HepG2 (cell line): ENCODE measurements around the gene BRCA2. TPM values are rescaled to one million over a fixed set of nuclear protein-coding genes. Genes with fewer than 3 reads are reported as not detected.

Experiments
- ASH2L ChIP-seq: fragments of 300-600, 200-600 bp; sonication (generic); IDR thresholded peaks from 2 replicates; pipeline ENCODE4 v1.7.0; 2017; ENCODE audit warnings: low read depth, mild to moderate bottlenecking, moderate library complexity, mixed read lengths, low read length; ENCODE audit not compliant: insufficient read length
- ATRX ChIP-seq: sonication (generic); formaldehyde crosslinking; IDR thresholded peaks from 2 replicates; pipeline ENCODE4 v1.4.0; 2020; ENCODE audit warnings: missing genetic modification reagents, borderline replicate concordance
- BCL6 ChIP-seq: IDR thresholded peaks from 2 replicates; pipeline ENCODE4 v1.6.1; 2016; ENCODE audit warnings: missing genetic modification reagents, missing compliant biosample characterization
- ELF1 ChIP-seq: sonication (generic); formaldehyde crosslinking; IDR thresholded peaks from 2 replicates; pipeline ENCODE4 v1.4.0; 2020; ENCODE audit warnings: missing genetic modification reagents
- FLYWCH1 ChIP-seq: sonication (generic); formaldehyde crosslinking; IDR thresholded peaks from 2 replicates; pipeline ENCODE4 v1.8.1; 2023; ENCODE audit warnings: mild to moderate bottlenecking, missing genetic modification reagents
- FOXM1 ChIP-seq: sonication (generic); formaldehyde crosslinking; IDR thresholded peaks from 2 replicates; pipeline ENCODE4 v1.5.0; 2020; ENCODE audit warnings: missing genetic modification reagents
- GPN1 ChIP-seq: sonication (generic); formaldehyde crosslinking; IDR thresholded peaks from 2 replicates; pipeline ENCODE4 v1.5.1; 2020; ENCODE audit warnings: missing genetic modification reagents, borderline replicate concordance
- IRF1 ChIP-seq: sonication (generic); formaldehyde crosslinking; IDR thresholded peaks from 2 replicates; pipeline ENCODE4 v1.4.0; 2020; ENCODE audit warnings: low read depth, mild to moderate bottlenecking, missing genetic modification reagents
- IRX3 ChIP-seq: sonication (generic); formaldehyde crosslinking; IDR thresholded peaks from 2 replicates; pipeline ENCODE4 v1.8.1; 2023; ENCODE audit warnings: mild to moderate bottlenecking, low read depth, missing genetic modification reagents, borderline replicate concordance
- KMT2A ChIP-seq: sonication (generic); formaldehyde crosslinking; IDR thresholded peaks from 2 replicates; pipeline ENCODE4 v1.4.0; 2020; ENCODE audit warnings: missing genetic modification reagents
- MYNN ChIP-seq: sonication (generic); formaldehyde crosslinking; IDR thresholded peaks from 2 replicates; pipeline ENCODE4 v1.4.0; 2020; ENCODE audit warnings: mild to moderate bottlenecking, low read depth, missing genetic modification reagents
- PAF1 ChIP-seq: IDR thresholded peaks from 2 replicates; pipeline ENCODE4 v1.6.1; 2016; ENCODE audit warnings: missing genetic modification reagents, missing compliant biosample characterization
- RFX3 ChIP-seq: IDR thresholded peaks from 2 replicates; pipeline ENCODE4 v1.6.1; 2016; ENCODE audit warnings: missing biosample characterization, missing genetic modification reagents
- RFXANK ChIP-seq: IDR thresholded peaks from 2 replicates; pipeline ENCODE4 v1.6.1; 2016
- SCMH1 ChIP-seq: sonication (generic); formaldehyde crosslinking; IDR thresholded peaks from 2 replicates; pipeline ENCODE4 v1.9.0; 2021; ENCODE audit warnings: missing genetic modification reagents, mild to moderate bottlenecking, borderline replicate concordance
- SP4 ChIP-seq: sonication (generic); formaldehyde crosslinking; IDR thresholded peaks from 2 replicates; pipeline ENCODE4 v1.8.1; 2023; ENCODE audit warnings: mild to moderate bottlenecking, missing genetic modification reagents
- SRSF4 ChIP-seq: fragments of 200-400 bp; formaldehyde crosslinking; IDR thresholded peaks from one replicate; pipeline ENCODE4 v1.6.1; 2018; ENCODE audit warnings: mild to moderate bottlenecking, low read depth, low read length, moderate library complexity; ENCODE audit not compliant: poor library complexity, severe bottlenecking
- U2AF2 ChIP-seq: fragments of 200-400 bp; formaldehyde crosslinking; IDR thresholded peaks from 2 replicates; pipeline ENCODE4 v1.6.1; 2017; ENCODE audit warnings: low read depth, mild to moderate bottlenecking, low read length
- ZC3H4 ChIP-seq: sonication (generic); formaldehyde crosslinking; IDR thresholded peaks from 2 replicates; pipeline ENCODE4 v1.4.0; 2020; ENCODE audit warnings: missing genetic modification reagents, borderline replicate concordance
- ZNF441 ChIP-seq: sonication (generic); formaldehyde crosslinking; IDR thresholded peaks from 2 replicates; pipeline ENCODE4 v1.7.0; 2021; ENCODE audit warnings: missing genetic modification reagents, borderline replicate concordance
- ZNF577 ChIP-seq: sonication (generic); formaldehyde crosslinking; IDR thresholded peaks from 2 replicates; pipeline ENCODE4 v1.4.0; 2020; ENCODE audit warnings: mild to moderate bottlenecking, low read depth, missing genetic modification reagents, borderline replicate concordance
- ZNF7 ChIP-seq: IDR thresholded peaks from 2 replicates; pipeline ENCODE4 v1.6.1; 2016; ENCODE audit warnings: missing biosample characterization, missing genetic modification reagents
- ZNF775 ChIP-seq: sonication (generic); formaldehyde crosslinking; IDR thresholded peaks from 2 replicates; pipeline ENCODE4 v1.4.0; 2020; ENCODE audit warnings: missing genetic modification reagents, mild to moderate bottlenecking, moderate library complexity, borderline replicate concordance
- polyA plus RNA-seq, 8 experiments: library from polyadenylated mRNA; depleted of rRNA in 3 of 8; stranded (reverse) in 7 of 8; unstranded in 1 of 8; fragments of >200 nt; fragmentation: Illumina TruSeq in 4 of 8; extraction: Trizol in 4 of 8; gene quantifications; 2 replicates each; pipeline versions ENCODE4 v1.2.1 to v1.2.3, GENCODE V29; 2011 to 2016; ENCODE audit warnings: low read depth in 4 of 8, missing spikeins in 1 of 8, mixed read lengths in 1 of 8; ENCODE audit not compliant: insufficient read depth in 1 of 8
- total RNA-seq, 5 experiments: library from RNA; depleted of rRNA; stranded (reverse); fragments of >200 nt; fragmentation: Illumina TruSeq; extraction: Trizol; gene quantifications; 2 replicates each; pipeline ENCODE4 v1.2.3, GENCODE V29; 2016; ENCODE audit warnings: low read depth in 1 of 5
- TF ChIP-seq, protein P1 (sequence below): sonication (generic); formaldehyde crosslinking; conservative IDR thresholded peaks from 2 replicates; pipeline ENCODE4 v1.4.0; 2020; ENCODE audit warnings: missing genetic modification reagents
- TF ChIP-seq, protein P2 (sequence below): fragments of 450-650 bp; IDR thresholded peaks from 2 replicates; pipeline ENCODE4 v1.6.1; 2017
- TF ChIP-seq, protein P3 (sequence below): sonication (generic); formaldehyde crosslinking; IDR thresholded peaks from 2 replicates; pipeline ENCODE4 v1.4.0; 2020; ENCODE audit warnings: mild to moderate bottlenecking, low read depth, missing genetic modification reagents
- TF ChIP-seq, protein P4 (sequence below): IDR thresholded peaks from 2 replicates; pipeline ENCODE4 v1.6.1; 2018; ENCODE audit warnings: missing genetic modification reagents, mild to moderate bottlenecking, missing compliant biosample characterization

BRCA2 gene
- total and polyA plus RNA-seq, 2 of the 13 experiments (the other 11 are each of a cell fraction or from before 2014, with no cell fraction given) = 3.1 to 24.6 TPM

- TF ChIP-seq, protein P1, sequence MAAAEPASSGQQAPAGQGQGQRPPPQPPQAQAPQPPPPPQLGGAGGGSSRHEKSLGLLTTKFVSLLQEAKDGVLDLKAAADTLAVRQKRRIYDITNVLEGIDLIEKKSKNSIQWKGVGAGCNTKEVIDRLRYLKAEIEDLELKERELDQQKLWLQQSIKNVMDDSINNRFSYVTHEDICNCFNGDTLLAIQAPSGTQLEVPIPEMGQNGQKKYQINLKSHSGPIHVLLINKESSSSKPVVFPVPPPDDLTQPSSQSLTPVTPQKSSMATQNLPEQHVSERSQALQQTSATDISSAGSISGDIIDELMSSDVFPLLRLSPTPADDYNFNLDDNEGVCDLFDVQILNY (CRISPR knock-in tag) = no peak
- no peak for TF ChIP-seq FOXM1
- TF ChIP-seq BCL6 (CRISPR knock-in tag) = peak; percentile 92
- no peak for TF ChIP-seq RFXANK
- TF ChIP-seq SRSF4 = no peak
- TF ChIP-seq ZNF577 (CRISPR knock-in tag) = no peak
- TF ChIP-seq IRF1 (CRISPR knock-in tag) = no peak
- TF ChIP-seq, protein P2, sequence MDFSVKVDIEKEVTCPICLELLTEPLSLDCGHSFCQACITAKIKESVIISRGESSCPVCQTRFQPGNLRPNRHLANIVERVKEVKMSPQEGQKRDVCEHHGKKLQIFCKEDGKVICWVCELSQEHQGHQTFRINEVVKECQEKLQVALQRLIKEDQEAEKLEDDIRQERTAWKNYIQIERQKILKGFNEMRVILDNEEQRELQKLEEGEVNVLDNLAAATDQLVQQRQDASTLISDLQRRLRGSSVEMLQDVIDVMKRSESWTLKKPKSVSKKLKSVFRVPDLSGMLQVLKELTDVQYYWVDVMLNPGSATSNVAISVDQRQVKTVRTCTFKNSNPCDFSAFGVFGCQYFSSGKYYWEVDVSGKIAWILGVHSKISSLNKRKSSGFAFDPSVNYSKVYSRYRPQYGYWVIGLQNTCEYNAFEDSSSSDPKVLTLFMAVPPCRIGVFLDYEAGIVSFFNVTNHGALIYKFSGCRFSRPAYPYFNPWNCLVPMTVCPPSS = no peak
- TF ChIP-seq, protein P3, sequence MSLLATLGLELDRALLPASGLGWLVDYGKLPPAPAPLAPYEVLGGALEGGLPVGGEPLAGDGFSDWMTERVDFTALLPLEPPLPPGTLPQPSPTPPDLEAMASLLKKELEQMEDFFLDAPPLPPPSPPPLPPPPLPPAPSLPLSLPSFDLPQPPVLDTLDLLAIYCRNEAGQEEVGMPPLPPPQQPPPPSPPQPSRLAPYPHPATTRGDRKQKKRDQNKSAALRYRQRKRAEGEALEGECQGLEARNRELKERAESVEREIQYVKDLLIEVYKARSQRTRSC (CRISPR knock-in tag) = no peak
- no peak for TF ChIP-seq ZC3H4 (CRISPR knock-in tag)
- TF ChIP-seq ZNF775 (CRISPR knock-in tag) = no peak
- no peak for TF ChIP-seq GPN1 (CRISPR knock-in tag)
- no peak for TF ChIP-seq PAF1
- no peak for TF ChIP-seq U2AF2
- no peak for TF ChIP-seq ZNF7 (CRISPR knock-in tag)
- no peak for TF ChIP-seq ATRX (CRISPR knock-in tag)
- TF ChIP-seq SP4 (CRISPR knock-in tag) = peak; percentile 73; the same call in 1 of the 2 replicates
- TF ChIP-seq, protein P4, sequence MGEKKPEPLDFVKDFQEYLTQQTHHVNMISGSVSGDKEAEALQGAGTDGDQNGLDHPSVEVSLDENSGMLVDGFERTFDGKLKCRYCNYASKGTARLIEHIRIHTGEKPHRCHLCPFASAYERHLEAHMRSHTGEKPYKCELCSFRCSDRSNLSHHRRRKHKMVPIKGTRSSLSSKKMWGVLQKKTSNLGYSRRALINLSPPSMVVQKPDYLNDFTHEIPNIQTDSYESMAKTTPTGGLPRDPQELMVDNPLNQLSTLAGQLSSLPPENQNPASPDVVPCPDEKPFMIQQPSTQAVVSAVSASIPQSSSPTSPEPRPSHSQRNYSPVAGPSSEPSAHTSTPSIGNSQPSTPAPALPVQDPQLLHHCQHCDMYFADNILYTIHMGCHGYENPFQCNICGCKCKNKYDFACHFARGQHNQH = peak; percentile 75; the same call in 1 of the 2 replicates
- TF ChIP-seq ASH2L = peak; percentile 29
- no peak for TF ChIP-seq MYNN (CRISPR knock-in tag)
- TF ChIP-seq ZNF441 (CRISPR knock-in tag) = no peak
- TF ChIP-seq KMT2A = no peak
- TF ChIP-seq FLYWCH1 (CRISPR knock-in tag) = no peak
- TF ChIP-seq SCMH1 = no peak
- TF ChIP-seq RFX3 (CRISPR knock-in tag) = no peak
- TF ChIP-seq ELF1 = peak; percentile 71
- TF ChIP-seq IRX3 (CRISPR knock-in tag) = 0 out of 2 replicates have a peak, but pooled peaks have one; percentile 20
Measured at GRCh38 chr13:32427852-32428580, 112.7 kb downstream of the BRCA2 start, which contains the start of gene N4BP2L1 (continued).
